ENCODE results near the gene NOTCH4. TPM values are rescaled to one million over a fixed set of nuclear protein-coding genes. Genes with fewer than 3 reads are reported as not detected.
"Not testable (repeated sequence)": the region's sequence is repeated elsewhere in the genome, so short reads cannot be mapped to it uniquely, and the experiment has no call there.

The NOTCH4 gene
- total RNA-seq, 1 donor from 2014 or later: 0.26 TPM

- Histone ChIP-seq H3K4me3 (ENCODE audit: low read depth, low read length) (peak overlapping the region; percentile 58), H3K27me3 (ENCODE audit: control insufficient read depth, insufficient read depth, low read length) (no peaks in the 10 kb centered on the region), H3K36me3 (ENCODE audit: control insufficient read depth, insufficient read depth, low read length) (peaks cover 5% of the 10 kb centered on the region)
- no peak for TF ChIP-seq CTCF (IDR thresholded peaks at IDR 0.05; ENCODE audit: insufficient read depth, low read length, severe bottlenecking)
- FAIRE-seq (no peak), DNase-seq (ENCODE audit: low read depth) (no peak)
Measured at GRCh38 chr6:32190911-32191677, 32.8 kb downstream of the NOTCH4 start.

- Histone ChIP-seq H3K4me3 (ENCODE audit: low read depth, low read length) (peak within 1 kb of the TSS; percentile 58), H3K27me3 (ENCODE audit: control insufficient read depth, insufficient read depth, low read length) (no peaks in the 10 kb centered on the region), H3K36me3 (ENCODE audit: control insufficient read depth, insufficient read depth, low read length) (peaks cover 5% of the 10 kb centered on the region)
- FAIRE-seq: no peak
- DNase-seq (ENCODE audit: low read depth): peak; percentile 72
- TF ChIP-seq CTCF (IDR thresholded peaks at IDR 0.05; ENCODE audit: insufficient read depth, low read length, severe bottlenecking): no peak
Measured at GRCh38 chr6:32190054-32190851, 33.6 kb downstream of the NOTCH4 start, which contains the start of gene PBX2. Gene PBX2, minus strand, starts transcription at chr6:32190202. Its CDS starts 287 bp downstream, at chr6:32189915.

GRCh38 chr6:32189742-32190053 is 34.2 kb downstream of the NOTCH4 start:
- Histone ChIP-seq H3K27me3 (ENCODE audit: control insufficient read depth, insufficient read depth, low read length) (no peaks in the 10 kb centered on the region), H3K4me3 (ENCODE audit: low read depth, low read length) (peak overlapping the region; percentile 58), H3K36me3 (ENCODE audit: control insufficient read depth, insufficient read depth, low read length) (peaks cover 5% of the 10 kb centered on the region)
- DNase-seq (ENCODE audit: low read depth) (no peak), FAIRE-seq (no peak)
- TF ChIP-seq CTCF (IDR thresholded peaks at IDR 0.05; ENCODE audit: insufficient read depth, low read length, severe bottlenecking): no peak

- no peak for TF ChIP-seq CTCF (IDR thresholded peaks at IDR 0.05; ENCODE audit: insufficient read depth, low read length, severe bottlenecking)
- FAIRE-seq (no peak), DNase-seq (ENCODE audit: low read depth) (no peak)
- H3K27me3 ChIP-seq (ENCODE audit: control insufficient read depth, insufficient read depth, low read length): no peaks in the 10 kb centered on the region
- H3K36me3 ChIP-seq (ENCODE audit: control insufficient read depth, insufficient read depth, low read length): peaks cover 5% of the 10 kb centered on the region
- H3K4me3 ChIP-seq (ENCODE audit: low read depth, low read length): peak overlapping the region; percentile 58
Measured at GRCh38 chr6:32189069-32189741, 34.7 kb downstream of the NOTCH4 start.

GRCh38 chr6:32188381-32189068 is 35.3 kb downstream of the NOTCH4 start:
- no peak for TF ChIP-seq CTCF (IDR thresholded peaks at IDR 0.05; ENCODE audit: insufficient read depth, low read length, severe bottlenecking)
- peaks cover 7% of the 10 kb centered on the region for H3K36me3 ChIP-seq (ENCODE audit: control insufficient read depth, insufficient read depth, low read length)
- peak overlapping the region; percentile 58 for H3K4me3 ChIP-seq (ENCODE audit: low read depth, low read length)
- H3K27me3 ChIP-seq (ENCODE audit: control insufficient read depth, insufficient read depth, low read length): no peaks in the 10 kb centered on the region
- DNase-seq (ENCODE audit: low read depth) (no peak), FAIRE-seq (no peak)

GRCh38 chr6:32187725-32188380 is 36.0 kb downstream of the NOTCH4 start:
- not testable (repeated sequence) for H3K4me3 ChIP-seq (ENCODE audit: low read depth, low read length); DNase-seq (ENCODE audit: low read depth); H3K27me3 ChIP-seq (ENCODE audit: control insufficient read depth, insufficient read depth, low read length)
- H3K36me3 ChIP-seq (ENCODE audit: control insufficient read depth, insufficient read depth, low read length): peaks cover 11% of the 10 kb centered on the region
- peak; percentile 75 for FAIRE-seq

All from bronchial epithelial cell (primary cell).